Stimulated activated naive B cell treated with anti-CD40 and anti-IgM and Interleukin-4, amounts not matched to agents 10 μg/mL and 1 μg/mL and 100 μg/mL, for 72 hours (primary cell): ENCODE data around the gene LIFR.

Source experiments
- ATAC-seq, 2 donors: fragments of 150-1000 bp; cut with Tn5 transposase; replicated peaks; 2 replicates each; pipeline ENCODE4 v1.10.0; 2021; ENCODE audit warnings: moderate library complexity in 1 of 2
- DNase-seq: peaks from one replicate; pipeline ENCODE4 v3.0.0; 2021
- H3K27ac Mint-ChIP-seq: one replicate; pipeline ENCODE4 v1.8.0; 2022; ENCODE audit warnings: mild to moderate bottlenecking, mixed read lengths
- H3K27me3 Mint-ChIP-seq, 2 donors: one replicate each; pipeline ENCODE4 v1.8.0; 2022; ENCODE audit warnings: mixed read lengths in 2 of 2
- H3K36me3 Mint-ChIP-seq, 2 donors: one replicate each; pipeline ENCODE4 v1.8.0; 2022; ENCODE audit warnings: mixed read lengths in 2 of 2, mild to moderate bottlenecking in 1 of 2
- H3K4me1 Mint-ChIP-seq, 2 donors: one replicate each; pipeline ENCODE4 v1.8.0; 2022; ENCODE audit warnings: mixed read lengths in 2 of 2, mild to moderate bottlenecking in 1 of 2
- H3K4me3 Mint-ChIP-seq, 2 donors: one replicate each; pipeline ENCODE4 v1.8.0; 2022; ENCODE audit warnings: mild to moderate bottlenecking in 2 of 2, mixed read lengths in 2 of 2, moderate library complexity in 1 of 2
- H3K9me3 Mint-ChIP-seq, 2 donors: one replicate each; pipeline ENCODE4 v1.8.0; 2022; ENCODE audit warnings: mixed read lengths in 2 of 2, mild to moderate bottlenecking in 1 of 2

Gene LIFR

DNA sequence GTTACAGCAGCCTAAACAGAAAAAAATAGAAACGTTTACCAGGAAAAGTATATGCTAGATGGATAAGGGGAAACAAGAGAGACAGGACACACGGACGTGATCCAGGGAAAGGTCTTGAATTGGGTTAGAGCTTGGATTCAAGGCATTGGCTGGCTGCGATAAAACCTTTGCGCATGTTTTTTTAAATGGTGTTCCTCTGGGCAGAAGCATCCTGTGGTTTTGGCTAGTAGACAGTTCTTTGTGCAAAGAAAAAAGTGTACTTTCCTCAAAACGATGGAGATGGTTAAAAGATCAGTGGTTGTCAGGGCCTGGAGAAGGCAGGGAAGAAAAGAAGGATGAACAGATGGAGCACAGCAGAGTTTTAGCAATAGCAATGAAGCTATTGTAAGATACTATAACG, 37.5 kb upstream of the LIFR start:
- H3K27me3 Mint-ChIP-seq = peaks cover 0 to 17% of the 10 kb centered on the region in 2 donors
- no peak for ATAC-seq
- no peak for DNase-seq
- no peaks in the 10 kb centered on the region for H3K36me3 Mint-ChIP-seq
- H3K4me1 Mint-ChIP-seq = no peaks in the 10 kb centered on the region
- peaks cover 0 to 1% of the 10 kb centered on the region in 2 donors for H3K9me3 Mint-ChIP-seq
- H3K27ac Mint-ChIP-seq = no peak overlapping the region
- H3K4me3 Mint-ChIP-seq = no peak overlapping the region

DNA sequence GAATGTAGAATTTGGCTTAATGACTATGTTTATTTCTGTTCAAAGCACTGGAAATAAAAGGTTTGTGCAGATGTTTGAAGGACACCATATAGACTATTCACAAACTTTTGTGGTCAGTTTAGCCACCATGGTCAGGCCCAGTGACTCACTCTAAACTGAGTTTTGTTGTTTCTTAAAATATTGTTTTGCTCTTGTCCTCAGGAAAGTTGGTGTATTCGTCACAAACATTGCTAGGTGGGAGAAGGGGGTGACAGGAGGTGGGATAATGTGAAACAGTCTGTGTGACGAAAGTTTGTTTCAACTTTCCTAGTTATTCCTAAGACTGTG, 35.0 kb upstream of the LIFR start:
- Mint-ChIP-seq H3K4me1 (no peaks in the 10 kb centered on the region), H3K27ac (no peak overlapping the region), H3K27me3 (peaks cover 0 to 11% of the 10 kb centered on the region in 2 donors), H3K4me3 (no peak overlapping the region), H3K36me3 (no peaks in the 10 kb centered on the region), H3K9me3 (no peaks in the 10 kb centered on the region)
- ATAC-seq = no peak
- DNase-seq = no peak

DNA sequence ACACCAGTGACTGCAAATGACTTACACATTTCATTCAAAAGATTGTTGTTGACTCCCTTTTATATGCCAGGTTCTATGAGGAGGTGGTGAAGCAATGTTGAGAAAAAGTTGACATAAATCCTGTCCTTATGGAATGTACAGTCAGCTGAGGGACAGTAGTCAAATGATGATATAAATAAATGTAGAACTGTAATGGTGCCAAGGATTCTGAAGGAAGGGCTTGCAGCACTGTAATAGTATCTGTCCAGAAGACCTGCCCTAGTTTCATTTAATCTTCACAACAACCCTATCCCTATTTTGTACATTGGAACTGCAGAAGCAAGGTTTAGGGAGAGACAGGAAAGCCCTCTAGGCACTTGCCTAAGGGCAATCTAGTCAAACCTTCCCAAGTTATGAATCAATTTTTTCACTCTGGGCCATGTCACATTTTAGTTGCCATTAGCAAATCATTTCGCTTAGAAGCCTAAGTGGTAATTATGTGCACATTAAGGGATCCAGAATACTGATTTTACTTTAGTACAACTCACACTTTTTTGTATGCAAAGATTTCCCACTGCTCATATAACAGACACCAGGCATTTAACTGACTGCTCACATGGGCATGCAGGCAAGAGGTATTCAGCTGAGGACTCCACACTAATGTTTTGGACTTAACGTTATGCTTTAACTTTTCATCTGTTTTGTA, 34.5 kb upstream of the LIFR start:
- Mint-ChIP-seq H3K4me3 (no peak overlapping the region), H3K27ac (no peak overlapping the region), H3K27me3 (peaks cover 3 to 11% of the 10 kb centered on the region in 2 donors), H3K4me1 (peaks cover 0 to 2% of the 10 kb centered on the region in 2 donors), H3K9me3 (no peaks in the 10 kb centered on the region), H3K36me3 (no peaks in the 10 kb centered on the region)
- ATAC-seq (no peak), DNase-seq (no peak)

DNA sequence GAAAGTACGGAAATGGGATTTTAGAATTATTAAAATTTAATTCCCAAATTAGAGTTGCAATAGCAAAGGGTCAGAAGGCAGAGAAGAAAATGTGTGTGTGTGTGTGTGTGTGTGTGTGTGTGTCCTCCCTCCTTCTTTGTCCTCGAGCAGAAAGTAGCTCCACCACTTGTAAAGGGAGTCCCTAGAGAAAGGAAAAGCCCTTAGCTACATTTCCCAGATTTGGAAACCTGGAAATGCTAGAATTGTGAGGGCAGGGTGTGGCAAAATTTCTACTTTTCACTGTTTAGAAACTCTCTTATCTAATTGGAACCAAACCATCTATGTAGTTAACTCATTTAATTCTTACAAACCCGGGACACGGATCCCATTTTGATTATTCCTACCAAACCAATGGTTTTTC, 33.2 kb upstream of the LIFR start:
- peaks cover 0 to 5% of the 10 kb centered on the region in 2 donors for H3K4me1 Mint-ChIP-seq
- no peaks in the 10 kb centered on the region for H3K9me3 Mint-ChIP-seq
- DNase-seq = no peak
- no peak overlapping the region for H3K4me3 Mint-ChIP-seq
- H3K27me3 Mint-ChIP-seq = peaks cover 6 to 10% of the 10 kb centered on the region in 2 donors
- no peak for ATAC-seq
- H3K27ac Mint-ChIP-seq = no peak overlapping the region
- H3K36me3 Mint-ChIP-seq = no peaks in the 10 kb centered on the region

DNA sequence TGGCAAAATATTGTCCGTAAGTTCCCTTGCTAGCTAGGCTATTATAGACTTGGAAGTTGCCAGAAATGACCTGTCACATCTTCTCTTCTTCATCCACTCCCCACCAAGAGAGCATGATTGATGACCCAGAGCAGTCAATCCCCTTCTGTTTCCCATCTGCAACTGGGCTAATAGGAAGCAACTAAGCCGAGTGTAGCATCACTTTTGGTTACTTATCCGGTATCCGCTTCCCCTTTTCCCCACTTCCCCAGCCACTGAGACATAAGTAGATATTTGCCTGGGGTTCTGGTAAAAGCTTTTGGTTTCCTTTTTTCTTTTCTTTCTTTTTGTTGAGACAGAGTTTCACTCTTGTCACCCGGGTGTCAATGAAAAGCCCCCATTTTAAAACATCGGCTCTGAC, 29.4 kb upstream of the LIFR start:
- no peak for ATAC-seq
- Mint-ChIP-seq H3K27me3 (peaks cover 22% of the 10 kb centered on the region in 2 donors), H3K4me1 (peaks cover 2 to 5% of the 10 kb centered on the region in 2 donors), H3K4me3 (no peak overlapping the region), H3K27ac (no peak overlapping the region), H3K9me3 (no peaks in the 10 kb centered on the region), H3K36me3 (no peaks in the 10 kb centered on the region)
- DNase-seq = no peak

DNA sequence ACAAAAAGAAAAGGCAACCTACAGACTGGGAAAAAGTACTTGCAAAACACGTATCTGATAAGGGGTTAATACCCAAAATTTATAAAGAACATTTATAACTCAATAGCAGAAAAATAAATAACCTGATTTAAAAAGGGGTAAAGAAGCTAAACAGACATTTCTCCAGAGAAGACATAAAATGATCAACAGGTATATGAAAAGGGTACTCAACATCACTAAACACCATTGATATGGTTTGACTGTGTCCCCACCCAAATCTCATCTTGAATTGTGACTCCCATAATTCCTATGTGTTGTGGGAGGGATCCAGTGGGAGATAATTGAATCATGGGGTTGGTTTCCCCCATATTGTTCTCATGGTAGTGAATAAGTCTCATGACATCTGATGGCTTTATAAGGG, 27.1 kb upstream of the LIFR start:
- Mint-ChIP-seq H3K4me3 (no peak overlapping the region), H3K36me3 (no peaks in the 10 kb centered on the region), H3K4me1 (peaks cover 2 to 5% of the 10 kb centered on the region in 2 donors), H3K27me3 (peaks cover 22 to 29% of the 10 kb centered on the region in 2 donors), H3K27ac (no peak overlapping the region), H3K9me3 (no peaks in the 10 kb centered on the region)
- DNase-seq (no peak), ATAC-seq (no peak)

DNA sequence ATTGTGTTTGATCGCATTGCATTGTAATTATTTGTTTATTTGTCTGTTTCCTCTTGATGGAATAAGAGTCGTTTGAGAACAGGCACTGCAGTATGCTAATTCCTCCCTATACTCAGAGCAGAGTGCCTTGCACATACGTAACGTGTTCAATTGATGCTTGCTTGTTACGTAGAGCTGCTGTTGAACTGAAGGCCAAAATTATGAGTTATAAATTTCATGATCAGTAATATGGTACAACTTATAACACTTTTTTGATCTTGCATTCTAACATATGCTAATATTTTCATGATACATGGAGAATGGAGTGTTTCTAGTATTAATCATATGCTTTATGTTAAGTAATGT, 26.5 kb upstream of the LIFR start:
- H3K27ac Mint-ChIP-seq = no peak overlapping the region
- peaks cover 22 to 29% of the 10 kb centered on the region in 2 donors for H3K27me3 Mint-ChIP-seq
- H3K4me3 Mint-ChIP-seq = no peak overlapping the region
- H3K36me3 Mint-ChIP-seq = no peaks in the 10 kb centered on the region
- ATAC-seq (no peak), DNase-seq (no peak)
- no peaks in the 10 kb centered on the region for H3K9me3 Mint-ChIP-seq
- peaks cover 2 to 5% of the 10 kb centered on the region in 2 donors for H3K4me1 Mint-ChIP-seq

DNA sequence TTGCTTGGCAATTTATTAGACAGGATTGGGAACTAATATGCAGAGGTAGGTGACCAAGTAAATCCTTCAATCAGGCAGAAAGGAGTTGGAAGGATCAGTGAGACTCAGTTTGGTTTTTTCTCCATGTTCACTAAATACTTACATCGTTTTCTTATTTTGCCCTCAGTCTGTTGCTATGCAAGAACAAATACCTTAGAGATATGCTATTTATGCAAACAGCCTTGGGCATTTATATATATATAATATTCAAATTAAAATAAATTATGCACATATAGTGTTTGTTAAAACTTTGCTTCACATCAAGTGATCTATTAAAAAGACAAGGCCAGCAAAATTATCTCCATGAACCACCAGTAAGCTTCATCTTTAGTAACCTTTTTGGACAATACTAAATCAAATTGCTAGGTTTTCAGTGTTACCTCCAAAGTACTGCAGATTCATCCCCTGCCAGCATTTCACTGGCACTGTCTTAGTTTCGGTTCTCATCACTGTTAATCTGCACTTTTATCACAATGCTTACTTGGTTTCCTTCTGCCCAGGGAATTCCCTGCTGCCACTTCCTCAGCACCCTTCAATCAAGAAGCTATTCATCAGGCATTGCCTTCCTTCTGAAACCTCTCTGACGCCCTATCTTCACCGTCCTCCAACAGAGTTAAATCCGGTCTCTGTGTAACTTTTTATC, 26.0 kb upstream of the LIFR start:
- H3K27ac Mint-ChIP-seq = no peak overlapping the region
- ATAC-seq (peak in 1 of 2 donors; percentile 25), DNase-seq (no peak)

DNA sequence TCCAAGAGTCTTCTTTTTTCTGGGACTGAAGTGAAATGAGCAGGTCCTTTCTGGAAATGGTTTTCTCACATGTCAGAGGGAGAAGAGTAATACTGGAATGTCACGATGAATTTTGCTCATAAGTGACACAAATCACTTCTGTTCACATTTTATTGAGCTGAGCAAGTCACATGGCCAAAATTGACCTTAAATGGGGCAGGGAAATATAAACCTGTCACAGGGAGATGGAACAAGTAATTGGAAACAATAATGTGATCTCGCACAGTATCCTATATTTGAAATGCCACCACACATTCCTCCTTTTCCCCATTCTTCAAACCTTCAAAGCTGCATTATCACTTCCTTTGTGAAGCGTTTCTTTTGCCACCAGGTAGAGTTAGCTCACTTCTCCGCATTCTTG, 25.2 kb upstream of the LIFR start:
- H3K27me3 Mint-ChIP-seq = peaks cover 27 to 29% of the 10 kb centered on the region in 2 donors
- H3K9me3 Mint-ChIP-seq = no peaks in the 10 kb centered on the region
- DNase-seq (no peak), ATAC-seq (no peak)
- no peak overlapping the region for H3K27ac Mint-ChIP-seq
- H3K4me1 Mint-ChIP-seq = peaks cover 2 to 5% of the 10 kb centered on the region in 2 donors
- H3K36me3 Mint-ChIP-seq = no peaks in the 10 kb centered on the region
- no peak overlapping the region for H3K4me3 Mint-ChIP-seq

More for the DNA sequence above, 26.0 kb upstream of the LIFR start:
- peaks cover 2 to 5% of the 10 kb centered on the region in 2 donors for H3K4me1 Mint-ChIP-seq
- H3K36me3 Mint-ChIP-seq = no peaks in the 10 kb centered on the region
- H3K9me3 Mint-ChIP-seq = no peaks in the 10 kb centered on the region
- H3K4me3 Mint-ChIP-seq = no peak overlapping the region
- H3K27me3 Mint-ChIP-seq = peaks cover 24 to 29% of the 10 kb centered on the region in 2 donors

DNA sequence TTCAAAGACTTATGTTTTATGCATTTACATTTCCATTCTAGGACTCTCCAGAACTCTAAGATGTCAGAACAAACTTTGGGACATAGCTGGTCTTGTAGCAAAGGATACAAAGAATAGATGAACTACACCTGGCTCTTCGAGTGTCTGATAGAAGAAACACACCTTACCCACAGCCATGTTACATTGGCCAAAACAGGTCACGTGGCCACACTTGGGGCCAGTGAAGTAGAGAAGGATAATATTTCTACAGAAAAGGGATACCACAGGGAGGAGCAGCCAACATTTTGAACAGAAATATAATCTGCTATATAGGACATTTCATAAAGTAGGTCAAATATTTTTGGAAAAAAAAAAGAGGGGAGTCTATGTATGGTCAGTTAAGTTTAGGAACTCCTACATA, 22.7 kb upstream of the LIFR start:
- peaks cover 22 to 33% of the 10 kb centered on the region in 2 donors for H3K27me3 Mint-ChIP-seq
- ATAC-seq (no peak), DNase-seq (no peak)
- H3K4me3 Mint-ChIP-seq = no peak overlapping the region
- H3K27ac Mint-ChIP-seq = no peak overlapping the region
- H3K4me1 Mint-ChIP-seq = peaks cover 0 to 2% of the 10 kb centered on the region in 2 donors
- no peaks in the 10 kb centered on the region for H3K36me3 Mint-ChIP-seq
- no peaks in the 10 kb centered on the region for H3K9me3 Mint-ChIP-seq

DNA sequence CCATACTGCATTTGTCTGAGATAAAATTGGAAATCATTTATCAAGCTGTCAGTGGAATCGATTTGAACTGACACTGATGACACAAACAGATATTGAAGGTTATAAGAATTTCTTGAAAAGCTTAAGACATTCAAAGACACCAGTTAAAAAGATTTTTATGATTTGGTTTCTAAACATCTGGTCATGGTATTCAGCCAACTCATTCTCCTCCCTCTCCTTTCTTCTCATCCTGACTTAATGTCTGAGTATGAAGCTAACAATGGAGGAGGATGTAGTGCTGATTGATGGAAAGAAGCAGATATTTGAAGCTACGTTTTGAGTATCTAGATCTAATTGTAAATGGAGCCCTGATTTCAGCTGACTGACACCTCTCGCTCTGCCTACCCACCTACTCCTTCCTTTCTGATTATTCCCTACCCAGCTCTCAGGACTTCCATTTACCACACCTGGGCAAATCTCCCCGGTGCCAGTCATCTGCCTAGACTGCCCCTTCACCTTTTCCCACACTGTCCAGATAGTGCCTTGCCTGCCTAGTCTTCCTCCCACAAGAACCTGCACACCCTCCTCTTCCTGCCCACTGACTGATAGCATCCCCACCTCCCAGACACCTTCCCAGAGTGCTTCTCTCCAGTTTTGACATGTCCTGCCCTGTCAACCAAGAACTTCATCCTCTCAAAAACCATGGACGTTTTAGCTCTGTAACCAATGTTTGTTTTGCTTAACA, 20.7 kb upstream of the LIFR start:
- DNase-seq = no peak
- no peaks in the 10 kb centered on the region for H3K36me3 Mint-ChIP-seq
- H3K27me3 Mint-ChIP-seq = peaks cover 20 to 30% of the 10 kb centered on the region in 2 donors
- ATAC-seq = no peak
- H3K4me1 Mint-ChIP-seq = no peaks in the 10 kb centered on the region
- no peaks in the 10 kb centered on the region for H3K9me3 Mint-ChIP-seq
- no peak overlapping the region for H3K27ac Mint-ChIP-seq
- no peak overlapping the region for H3K4me3 Mint-ChIP-seq

DNA sequence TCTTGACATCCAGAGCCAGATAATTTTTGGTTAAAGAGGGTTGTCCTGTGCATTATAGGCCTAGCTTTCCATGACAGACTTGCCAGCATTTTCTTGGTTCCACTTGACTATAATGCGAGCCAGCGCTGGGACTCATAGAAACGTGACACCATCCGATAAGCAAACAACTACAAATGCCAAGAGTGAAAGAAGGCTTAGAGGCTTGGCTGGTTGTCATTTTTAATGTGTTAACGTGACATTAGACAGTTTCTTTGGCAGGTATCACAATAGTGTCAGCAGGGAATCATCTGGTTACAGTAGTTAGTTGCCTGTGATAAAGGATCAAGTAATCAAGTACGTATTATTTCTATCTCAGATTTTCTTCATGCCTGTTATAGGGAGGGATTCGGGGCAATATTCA, 20.0 kb upstream of the LIFR start:
- no peaks in the 10 kb centered on the region for H3K9me3 Mint-ChIP-seq

DNA sequence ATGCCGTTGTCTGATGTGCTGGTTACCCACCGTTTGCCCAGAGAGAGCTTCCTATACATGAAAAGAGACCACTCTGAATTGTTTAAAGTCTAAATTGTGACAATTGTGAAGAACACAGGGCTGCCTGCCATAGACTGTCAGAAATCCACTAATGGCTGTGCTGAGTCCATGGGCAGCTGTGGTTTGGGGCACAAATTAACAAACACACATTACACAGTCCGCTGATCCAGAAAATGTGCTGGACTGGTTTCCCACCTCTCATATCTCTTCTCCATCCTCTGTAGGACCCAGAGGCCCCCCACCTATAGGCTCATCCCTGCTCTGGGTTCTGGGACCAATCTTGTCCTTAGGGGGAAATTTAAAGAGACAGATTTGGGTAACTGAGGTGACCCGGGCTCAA, 19.0 kb upstream of the LIFR start:
- ATAC-seq (no peak), DNase-seq (no peak)
- Mint-ChIP-seq H3K4me1 (no peaks in the 10 kb centered on the region), H3K4me3 (no peak overlapping the region), H3K9me3 (no peaks in the 10 kb centered on the region), H3K27ac (no peak overlapping the region), H3K36me3 (no peaks in the 10 kb centered on the region), H3K27me3 (peaks cover 11 to 17% of the 10 kb centered on the region in 2 donors)

More for the DNA sequence above, 20.0 kb upstream of the LIFR start:
- H3K4me1 Mint-ChIP-seq = no peaks in the 10 kb centered on the region
- no peak overlapping the region for H3K4me3 Mint-ChIP-seq
- H3K27me3 Mint-ChIP-seq = peaks cover 15 to 23% of the 10 kb centered on the region in 2 donors
- H3K27ac Mint-ChIP-seq = no peak overlapping the region
- DNase-seq (no peak), ATAC-seq (no peak)
- H3K36me3 Mint-ChIP-seq = no peaks in the 10 kb centered on the region

DNA sequence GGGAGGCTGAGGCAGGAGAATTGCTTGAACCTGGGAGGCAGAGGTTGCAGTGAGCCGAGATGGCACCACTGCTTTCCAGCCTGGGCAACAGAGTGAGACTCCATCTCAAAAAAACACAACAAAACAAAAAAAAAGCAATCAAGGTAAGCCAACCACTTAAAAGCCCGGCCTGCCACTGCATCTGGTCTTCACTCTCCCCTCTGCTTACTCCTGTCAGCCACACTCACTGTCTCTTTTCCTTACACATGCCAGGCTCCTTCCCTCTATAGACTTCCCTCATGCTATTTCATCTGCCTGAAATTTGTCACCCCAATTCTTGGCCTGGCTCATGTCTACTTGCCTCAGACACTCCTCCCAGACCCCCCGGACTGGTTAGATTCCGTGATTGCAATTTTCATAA, 17.6 kb upstream of the LIFR start:
- H3K4me3 Mint-ChIP-seq = no peak overlapping the region
- no peaks in the 10 kb centered on the region for H3K9me3 Mint-ChIP-seq
- no peak for ATAC-seq
- H3K4me1 Mint-ChIP-seq = no peaks in the 10 kb centered on the region
- H3K36me3 Mint-ChIP-seq = no peaks in the 10 kb centered on the region
- H3K27me3 Mint-ChIP-seq = peaks cover 13 to 17% of the 10 kb centered on the region in 2 donors
- no peak overlapping the region for H3K27ac Mint-ChIP-seq
- DNase-seq = no peak

DNA sequence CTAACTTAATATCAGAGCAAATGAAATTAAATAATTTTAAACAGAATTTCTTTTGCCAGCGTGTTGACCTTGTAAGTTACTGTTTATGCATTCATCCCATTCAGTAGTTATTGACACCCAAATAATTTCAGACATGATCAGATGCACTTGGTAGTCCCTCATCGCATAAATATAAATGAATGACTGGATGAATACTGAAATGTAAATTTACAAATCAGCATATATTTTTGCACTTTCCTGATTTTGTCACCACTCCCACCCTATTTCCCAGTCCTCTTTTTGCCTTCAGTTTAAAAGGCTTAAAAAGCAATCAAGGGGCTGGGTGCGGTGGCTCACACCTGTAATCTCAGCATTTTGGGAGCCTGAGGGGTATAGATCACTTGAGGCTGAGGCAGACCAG, 17.1 kb upstream of the LIFR start:
- H3K9me3 Mint-ChIP-seq = no peaks in the 10 kb centered on the region
- DNase-seq (no peak), ATAC-seq (no peak)
- no peaks in the 10 kb centered on the region for H3K36me3 Mint-ChIP-seq
- peaks cover 13 to 19% of the 10 kb centered on the region in 2 donors for H3K27me3 Mint-ChIP-seq
- H3K27ac Mint-ChIP-seq = no peak overlapping the region
- no peaks in the 10 kb centered on the region for H3K4me1 Mint-ChIP-seq
- H3K4me3 Mint-ChIP-seq = no peak overlapping the region
